Inflammatory macrophage treated with lipopolysaccharide for 1 hour (primary cell): Measurements from ENCODE around the gene CHIA.

Experiments used
- DNase-seq, 2 donors: peaks; one replicate each; pipeline ENCODE4 v3.0.0-alpha.2; 2020 to 2022

The CHIA gene

GRCh38 chr1:111290630-111291029 is at the start of gene CHIA:
Gene CHIA (plus strand): TSS chr1:111290851. CDS start chr1:111310468, 19,617 bp downstream.
- no peak for DNase-seq

- DNase-seq, result no peak
Measured at GRCh38 chr1:111241797-111242196, 48.9 kb upstream of the CHIA start.

DNA sequence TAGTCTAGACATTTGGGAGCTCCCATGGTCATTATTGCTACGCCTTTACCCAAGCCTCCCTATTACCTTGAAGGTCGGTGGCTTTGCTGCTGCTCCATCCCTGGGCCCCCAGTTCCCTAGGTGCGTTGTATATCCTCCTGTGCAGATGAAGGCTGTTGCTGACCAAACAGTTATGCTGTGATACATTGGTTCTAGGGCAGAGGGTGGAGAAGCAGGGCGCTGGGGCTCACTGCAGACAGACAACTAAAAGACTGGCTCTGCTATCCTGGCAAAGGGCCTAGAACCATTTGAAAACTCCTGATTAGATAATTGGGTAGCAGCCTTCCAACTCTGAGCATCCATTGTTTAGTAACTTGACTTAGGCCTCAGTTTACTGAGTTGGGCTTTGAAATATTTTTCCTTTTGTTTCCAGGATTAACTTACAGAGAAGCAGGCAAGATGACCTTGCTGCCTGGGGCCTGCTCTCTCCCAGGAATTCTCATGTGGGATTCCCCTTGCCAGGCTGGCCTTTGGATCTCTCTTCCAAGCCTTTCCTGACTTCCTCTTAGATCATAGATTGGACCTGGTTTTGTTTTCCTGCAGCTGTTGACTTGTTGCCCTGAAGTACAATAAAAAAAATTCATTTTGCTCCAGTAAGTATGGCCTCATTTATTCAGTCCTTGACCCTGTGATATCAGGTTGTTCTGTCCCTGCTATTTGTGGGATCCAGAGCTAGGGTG is 47.7 kb upstream of the CHIA start:
- DNase-seq, result no peak

- no peak for DNase-seq
Measured at GRCh38 chr1:111247125-111247838, 43.4 kb upstream of the CHIA start.

DNA sequence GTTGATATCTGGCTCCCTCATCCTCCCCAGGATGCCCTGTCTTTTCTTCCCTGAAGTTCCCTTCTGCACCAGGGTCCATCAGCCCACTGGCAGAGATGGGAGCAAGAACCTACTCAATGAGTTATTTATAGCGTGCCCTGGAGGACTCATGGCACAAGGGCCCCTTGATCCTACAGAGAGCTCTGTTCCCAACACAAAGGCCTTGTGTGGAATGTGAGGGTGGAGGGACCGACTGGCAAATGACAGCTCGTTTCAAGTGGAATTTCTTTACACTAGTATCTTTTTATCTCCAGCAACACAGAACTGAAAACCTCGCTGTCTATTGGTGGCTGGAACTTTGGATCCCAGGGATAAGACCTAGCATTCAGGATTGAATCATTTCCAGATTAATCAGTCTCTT is 40.7 kb upstream of the CHIA start:
- DNase-seq, result no peak

DNA sequence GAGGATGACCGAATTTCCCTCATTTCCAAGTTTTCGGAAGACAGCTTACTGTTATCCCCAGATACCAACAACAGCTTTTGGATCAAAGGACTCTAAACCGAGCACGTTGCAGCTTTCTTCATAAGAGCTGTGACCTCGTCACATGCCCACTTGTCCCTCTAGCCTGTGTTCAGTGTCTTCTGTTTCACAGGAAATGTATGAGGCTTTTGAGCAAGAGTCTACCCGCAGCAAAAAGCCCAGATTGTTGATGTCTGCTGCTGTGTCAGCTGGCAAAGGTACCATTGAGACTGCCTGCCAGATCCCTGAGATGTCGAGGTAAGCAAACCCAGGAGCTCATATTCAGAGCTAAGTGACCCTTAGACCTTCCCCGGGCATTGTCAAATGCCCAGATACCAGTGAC is 39.1 kb upstream of the CHIA start:
- no peak for DNase-seq

- DNase-seq, result no peak
Measured at GRCh38 chr1:111252786-111253185, 37.9 kb upstream of the CHIA start.

DNA sequence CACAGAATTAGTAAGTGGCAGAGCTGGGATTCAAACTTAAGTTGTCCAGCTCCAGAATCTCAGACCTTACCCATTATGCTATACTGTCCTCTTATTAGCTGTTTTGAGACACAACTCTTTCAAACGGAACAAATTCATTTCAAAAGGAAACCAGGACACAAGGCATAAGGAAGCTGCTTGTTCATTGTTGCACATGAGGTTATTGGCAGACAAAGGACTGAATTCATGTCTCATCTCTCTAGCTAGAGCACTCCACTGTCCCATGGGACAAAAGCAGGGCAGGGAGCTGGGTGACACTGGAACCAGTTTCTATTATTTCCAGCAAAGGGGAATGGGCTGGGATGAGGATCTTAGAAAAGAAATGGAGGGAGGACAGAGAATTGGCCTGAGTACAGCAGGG is 36.8 kb upstream of the CHIA start:
- DNase-seq, result no peak

- no peak for DNase-seq
Measured at GRCh38 chr1:111256988-111257658, 33.5 kb upstream of the CHIA start.

DNA sequence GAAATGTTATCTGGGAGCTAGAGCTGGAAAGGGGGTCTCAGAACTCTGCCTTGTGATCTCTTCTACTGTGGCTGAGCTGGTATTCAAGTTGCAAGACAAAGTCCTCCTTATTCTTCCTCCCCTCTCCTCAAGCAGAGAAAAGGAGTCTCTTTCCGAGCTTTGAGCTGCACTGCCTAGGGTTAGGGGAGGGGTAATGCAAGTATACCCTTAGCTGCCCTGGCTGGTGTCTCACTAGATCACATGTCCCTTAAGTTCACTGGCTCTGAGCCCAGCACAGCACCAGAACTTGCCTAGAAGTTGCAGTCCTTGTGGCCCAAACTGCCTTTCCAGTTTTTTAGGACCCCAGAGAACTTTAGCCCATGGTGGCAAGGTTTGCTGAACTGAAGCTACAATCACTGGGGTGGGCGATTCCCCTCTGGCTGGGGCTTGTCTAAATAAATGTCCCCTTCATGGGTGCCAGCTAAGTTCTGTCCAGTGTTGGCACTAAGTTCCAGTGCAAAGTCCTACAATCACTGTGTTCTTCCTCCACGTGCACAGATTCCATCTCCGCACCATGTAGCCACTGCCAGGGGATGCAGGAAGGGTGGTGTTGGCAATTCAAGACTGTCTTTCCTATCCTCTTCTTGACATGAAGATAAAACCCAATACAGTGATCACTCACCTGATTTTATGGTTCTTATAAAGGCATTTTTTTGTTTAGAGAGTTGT is 22.7 kb upstream of the CHIA start:
- DNase-seq, result no peak

- DNase-seq, result no peak
Measured at GRCh38 chr1:111269825-111270406, 20.7 kb upstream of the CHIA start.

- no peak for DNase-seq
Measured at GRCh38 chr1:111270771-111271463, 19.7 kb upstream of the CHIA start.

- DNase-seq, result no peak
Measured at GRCh38 chr1:111271464-111271801, 19.2 kb upstream of the CHIA start.

- DNase-seq, result no peak
Measured at GRCh38 chr1:111272081-111272480, 18.6 kb upstream of the CHIA start.

DNA sequence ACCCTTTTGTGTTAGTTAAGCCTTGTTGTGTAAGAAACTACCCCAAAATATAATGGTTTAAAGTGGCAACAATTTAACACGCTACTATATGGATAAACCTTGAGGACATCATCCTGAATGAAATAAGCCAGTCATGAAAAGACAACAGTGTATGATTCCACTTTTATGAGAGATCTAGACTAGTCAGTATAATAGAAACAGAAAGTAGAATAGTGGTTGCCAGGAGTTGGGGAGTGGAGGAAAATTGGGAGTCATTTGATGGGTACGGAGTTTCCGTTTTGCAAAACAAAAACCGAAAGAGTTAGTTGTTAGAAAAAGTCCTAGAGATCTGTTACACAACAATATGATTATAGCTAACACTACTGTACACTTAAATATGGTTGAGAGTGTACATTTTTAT is 16.0 kb upstream of the CHIA start:
- DNase-seq, result peak; percentile 32 to 54

GRCh38 chr1:111275079-111275478 is 15.6 kb upstream of the CHIA start:
- DNase-seq, result peak; percentile 6 to 38

GRCh38 chr1:111275780-111276433 is 14.7 kb upstream of the CHIA start:
- no peak for DNase-seq

DNA sequence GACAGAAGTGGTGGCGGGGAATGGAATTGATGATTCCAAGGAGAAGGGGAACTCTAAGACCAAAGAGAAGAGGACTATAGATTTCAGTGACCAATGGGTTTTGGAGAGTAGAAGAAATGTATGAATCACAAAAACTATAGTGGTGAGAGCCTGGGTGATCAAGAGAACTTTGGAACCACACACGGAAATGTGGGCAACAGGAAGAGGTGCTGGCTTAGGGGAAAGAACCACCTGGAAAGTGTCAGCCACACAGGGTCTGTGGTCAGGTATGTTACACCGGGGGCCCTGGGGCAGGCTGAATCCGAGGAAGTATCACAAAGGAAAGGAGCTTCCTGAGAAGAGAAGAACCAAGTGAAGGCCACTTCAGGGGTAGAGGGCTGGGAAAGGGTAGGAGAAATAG is 11.5 kb upstream of the CHIA start:
- DNase-seq, result no peak

- no peak for DNase-seq
Measured at GRCh38 chr1:111280267-111280666, 10.4 kb upstream of the CHIA start.

GRCh38 chr1:111281411-111281810 is 9.2 kb upstream of the CHIA start:
- DNase-seq, result peak; percentile 6 to 75

GRCh38 chr1:111283838-111284237 is 6.8 kb upstream of the CHIA start:
- DNase-seq, result no peak

- no peak for DNase-seq
Measured at GRCh38 chr1:111285879-111286278, 4.8 kb upstream of the CHIA start.
